ENCODE measurements around the gene MACROD2.
"Not testable (repeated sequence)": the region's sequence is repeated elsewhere in the genome, so short reads cannot be mapped to it uniquely, and the experiment has no call there.

The MACROD2 gene

DNA sequence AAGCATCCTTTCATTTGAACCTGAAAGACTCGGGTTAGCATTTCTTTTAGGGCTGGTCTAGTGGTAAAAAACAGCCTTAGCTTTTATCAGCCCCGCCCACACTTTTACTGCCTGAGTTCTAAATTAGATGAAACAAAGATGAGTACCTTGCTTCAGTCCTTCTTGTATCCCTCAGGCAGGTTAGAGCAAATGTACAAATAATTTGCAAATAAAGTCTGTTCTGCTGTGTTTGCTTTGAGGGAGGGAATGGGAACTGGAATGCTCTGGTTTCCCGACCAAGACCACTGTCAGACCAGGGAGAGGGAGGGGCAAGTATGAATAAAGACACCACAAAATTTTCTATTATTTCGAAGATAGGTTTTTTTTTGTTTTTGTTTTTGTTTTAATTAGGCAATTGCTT is 427.6 kb downstream of the MACROD2 start:
- DNase-seq: no peak

DNA sequence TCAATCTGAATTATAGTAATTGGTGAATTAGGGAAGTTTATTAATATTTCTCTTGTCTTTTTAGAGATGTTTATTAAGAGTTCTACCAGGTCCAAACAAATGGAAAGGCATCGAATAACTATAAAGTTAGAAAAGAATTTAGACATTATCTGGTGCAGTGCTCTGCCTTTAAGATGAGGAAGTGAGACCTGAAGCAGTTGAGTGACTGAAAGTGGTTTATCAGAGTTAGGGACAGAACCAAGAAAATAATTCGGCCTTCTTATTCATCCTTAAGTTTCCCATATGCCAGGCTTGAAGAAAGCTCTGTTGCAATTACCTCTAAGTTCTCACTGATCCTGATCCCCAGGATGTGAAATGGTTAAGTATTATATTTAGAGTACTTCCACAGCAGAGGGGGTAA is 436.3 kb downstream of the MACROD2 start:
- DNase-seq: no peak

DNA sequence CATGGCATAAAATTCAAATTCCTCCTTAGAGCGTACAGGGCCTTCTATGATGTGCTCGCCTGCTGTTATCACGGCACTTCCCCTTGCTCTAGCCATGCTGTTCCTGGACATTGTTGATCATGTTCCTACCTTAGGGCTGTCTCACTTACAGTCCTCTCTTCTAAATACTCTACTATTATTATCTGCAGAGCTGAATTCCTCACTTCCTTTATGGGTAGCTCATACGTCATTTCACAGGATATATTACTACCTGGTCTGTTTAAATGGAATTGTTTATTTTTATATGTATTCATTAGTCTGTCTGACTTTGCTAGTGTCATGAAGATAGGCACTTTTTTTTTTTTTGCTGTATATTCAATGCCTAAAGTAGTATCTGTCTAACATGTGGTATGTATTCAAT is 436.8 kb downstream of the MACROD2 start:
- DNase-seq: no peak

DNA sequence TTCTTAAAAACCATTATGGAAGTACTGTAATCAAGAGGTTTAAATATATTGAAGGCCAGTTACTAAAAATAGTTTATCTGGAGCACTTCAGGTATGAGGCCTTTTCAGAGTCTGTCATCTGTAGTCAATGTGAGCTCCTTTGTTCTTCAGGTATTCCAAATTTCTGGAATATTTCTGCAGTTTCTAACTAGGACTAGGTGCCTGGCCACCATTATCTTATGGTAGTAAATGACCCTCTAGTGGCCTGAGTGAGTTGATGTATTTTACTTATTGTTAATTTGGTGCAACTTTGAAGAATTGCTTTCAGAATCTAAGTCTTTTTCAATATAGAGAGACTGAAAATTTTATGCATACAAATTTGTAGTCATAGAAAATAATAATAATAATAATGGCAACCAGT is 437.3 kb downstream of the MACROD2 start:
- no peak for DNase-seq

DNA sequence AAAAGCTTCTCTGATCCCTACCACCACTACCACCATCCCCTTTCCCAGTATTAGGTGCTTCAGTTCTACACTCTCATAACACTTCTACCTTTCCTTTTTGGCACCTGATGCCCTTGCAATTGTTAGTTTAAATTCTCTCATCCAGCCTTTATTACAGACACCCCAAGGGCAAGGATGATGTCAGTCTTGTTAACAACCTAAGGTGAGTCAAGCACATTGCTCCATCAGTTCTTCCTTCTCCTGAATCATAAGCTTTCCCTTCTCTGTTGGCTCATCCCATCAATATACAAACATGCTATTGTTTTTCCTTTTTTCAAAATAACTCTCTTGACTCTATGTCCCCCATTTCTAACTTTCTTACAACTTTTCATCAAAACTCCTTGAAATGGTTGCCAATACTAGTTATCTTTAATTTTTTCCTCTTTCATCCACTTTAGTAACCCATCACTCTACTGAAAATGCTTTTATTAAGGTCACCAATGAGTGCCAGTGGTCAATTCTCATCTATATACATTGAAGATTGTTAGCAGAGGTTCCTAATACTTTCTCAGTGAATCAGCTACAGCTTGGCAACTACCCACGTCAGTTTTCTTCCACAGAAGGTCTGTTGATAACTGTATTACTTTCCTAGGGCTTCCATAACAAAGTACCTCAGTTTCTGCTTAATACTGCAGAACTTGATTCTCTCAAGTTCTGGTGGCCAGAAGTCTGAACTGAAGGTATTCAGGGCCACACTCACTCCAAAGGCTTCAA is 439.2 kb downstream of the MACROD2 start:
- DNase-seq: no peak

DNA sequence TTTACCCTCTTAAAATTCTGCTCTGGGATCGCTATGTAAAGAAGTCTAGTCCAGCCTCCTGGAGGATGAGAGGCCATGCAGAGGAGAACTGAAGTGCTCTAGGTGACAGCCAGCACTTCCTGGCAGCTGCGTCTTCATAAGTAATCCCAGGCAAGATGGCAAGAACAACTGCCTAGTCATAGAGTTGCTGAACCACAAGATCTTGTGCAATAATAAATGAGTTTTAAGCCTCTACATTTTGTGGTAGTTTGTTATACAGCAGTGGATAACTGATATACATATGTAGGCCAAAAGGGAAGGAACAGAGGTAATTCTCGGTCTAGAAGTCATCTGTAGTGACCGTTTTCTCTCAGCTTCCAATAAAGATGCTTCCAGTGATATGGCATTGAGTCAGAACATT is 445.9 kb downstream of the MACROD2 start:
- no peak for DNase-seq

DNA sequence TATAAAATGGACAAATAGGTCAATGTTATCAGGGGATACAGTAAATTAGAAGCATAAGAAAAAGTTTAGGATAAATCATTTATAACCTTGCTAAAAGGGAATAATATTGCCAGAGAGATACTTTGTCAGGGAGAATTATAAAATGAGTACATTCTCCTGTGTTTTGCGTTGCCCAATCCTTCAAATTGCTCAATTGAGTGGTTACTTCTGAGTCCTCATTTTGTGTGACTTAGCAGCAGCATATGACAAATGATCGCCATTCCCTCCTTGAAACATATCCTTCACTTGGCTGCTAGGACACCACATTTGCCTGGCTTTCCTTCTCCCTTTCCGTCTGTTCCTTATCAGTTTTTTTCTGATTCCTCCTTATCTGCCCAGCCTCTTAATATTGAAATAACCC is 448.8 kb downstream of the MACROD2 start:
- DNase-seq: no peak

DNA sequence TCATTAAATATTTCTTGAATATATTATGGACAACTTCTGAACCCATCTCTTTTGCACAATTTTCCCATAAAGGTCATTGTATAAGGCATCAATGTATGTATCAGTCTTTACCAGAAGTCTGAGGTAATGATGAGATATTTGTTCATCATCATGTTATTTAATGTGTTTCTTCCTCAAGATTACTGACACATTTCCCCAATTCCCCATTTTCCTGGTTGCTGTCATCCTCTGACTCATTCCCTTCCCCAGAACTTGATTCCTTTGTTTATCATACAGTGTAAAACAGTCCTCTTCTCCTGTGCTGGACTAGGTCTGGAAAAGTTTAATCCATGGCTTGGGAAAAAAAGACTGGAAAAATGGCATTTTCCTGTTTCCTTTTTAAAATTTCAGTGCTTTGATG is 450.0 kb downstream of the MACROD2 start:
- DNase-seq: no peak

DNA sequence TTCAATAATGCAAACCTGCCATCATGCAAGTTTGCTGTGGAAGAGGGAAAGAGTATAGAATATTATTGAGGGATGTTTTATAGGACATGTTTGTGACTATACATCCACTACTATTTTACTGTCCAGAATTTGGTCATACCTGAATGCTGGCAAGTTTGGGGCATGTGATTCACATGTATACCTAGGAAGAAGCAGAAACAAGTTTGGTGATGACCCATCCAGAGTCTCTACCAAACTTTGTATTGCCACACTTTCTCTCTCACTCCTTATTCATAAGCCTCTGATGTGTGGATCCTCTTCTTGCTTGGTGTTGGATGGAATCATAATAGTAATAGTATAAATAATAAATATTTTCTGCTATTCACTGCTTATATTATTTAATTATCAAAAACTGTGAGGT is 450.6 kb downstream of the MACROD2 start:
- no peak for DNase-seq

DNA sequence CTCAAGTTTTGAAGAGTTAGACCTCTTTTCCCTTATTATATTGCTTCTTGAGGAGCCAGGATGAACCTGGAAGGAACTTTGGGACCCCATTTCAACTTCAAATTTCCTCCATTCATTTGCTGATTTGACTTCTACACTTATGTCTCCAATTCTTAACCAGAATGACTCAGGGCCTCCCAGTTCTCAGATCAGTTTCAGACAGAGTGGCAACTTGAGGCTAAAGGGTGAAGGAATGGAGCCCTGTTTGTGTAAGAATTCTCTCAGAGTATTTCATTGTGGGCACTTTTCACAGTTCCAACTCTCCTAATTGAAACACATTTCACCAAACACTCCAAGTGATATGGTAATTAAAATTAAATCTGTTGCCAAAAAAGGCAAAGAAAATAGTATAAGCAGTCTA is 451.1 kb downstream of the MACROD2 start:
- DNase-seq: no peak

DNA sequence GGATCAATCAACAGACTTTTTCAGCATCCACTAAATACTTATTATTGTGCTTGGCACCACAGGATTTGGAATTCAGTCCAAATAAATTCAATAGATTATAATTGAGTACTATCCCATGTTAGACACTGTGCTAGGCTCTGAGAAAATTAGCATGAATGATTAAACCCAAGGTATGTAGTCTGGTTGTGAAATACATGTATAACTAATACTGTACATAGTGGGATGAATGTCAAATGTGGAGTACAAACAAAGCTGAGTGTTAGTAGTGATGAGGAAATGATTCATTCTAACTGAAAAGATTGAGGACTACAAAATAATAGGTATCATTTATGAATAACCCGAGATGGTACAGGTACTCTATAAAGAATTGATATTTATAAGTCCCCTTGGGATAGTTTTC is 454.0 kb downstream of the MACROD2 start:
- no peak for DNase-seq

DNA sequence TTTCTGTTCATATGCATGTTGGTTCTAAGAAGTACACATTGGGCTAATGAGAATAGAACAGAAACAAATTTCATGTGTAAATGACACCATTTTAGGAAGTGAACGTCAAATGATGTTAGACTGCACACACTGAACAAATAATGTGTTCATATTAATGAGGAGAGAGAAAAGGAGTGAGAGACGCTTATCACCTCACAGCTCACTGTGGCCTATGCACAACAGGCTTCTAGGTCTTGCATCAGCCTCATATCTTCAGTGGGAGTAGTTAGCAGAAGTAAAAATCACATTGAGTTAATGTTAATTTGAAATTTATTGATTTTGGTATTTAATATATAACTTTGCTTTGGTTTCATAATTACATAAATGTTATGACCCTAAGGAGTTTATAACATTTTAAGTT is 454.9 kb downstream of the MACROD2 start:
- no peak for DNase-seq

DNA sequence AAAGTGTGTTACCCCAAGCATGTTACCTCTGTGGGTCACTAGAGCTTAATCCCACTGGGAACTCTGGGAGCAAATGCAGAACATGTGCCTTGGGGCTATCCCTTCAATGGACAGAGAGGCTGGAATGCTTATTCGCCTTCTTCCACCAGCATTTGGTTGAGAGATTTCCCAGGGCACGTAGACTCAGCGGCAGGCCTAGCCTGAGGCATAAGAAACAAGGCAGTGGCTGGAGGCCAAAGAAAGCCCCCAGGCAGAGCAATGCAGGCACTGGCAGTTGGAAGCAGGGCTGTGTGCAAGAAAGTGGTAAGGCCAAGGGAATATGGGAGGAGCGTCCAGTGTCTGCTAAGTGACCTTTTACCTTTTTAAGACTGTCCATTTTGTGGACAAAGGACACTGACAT is 456.1 kb downstream of the MACROD2 start:
- DNase-seq: no peak

DNA sequence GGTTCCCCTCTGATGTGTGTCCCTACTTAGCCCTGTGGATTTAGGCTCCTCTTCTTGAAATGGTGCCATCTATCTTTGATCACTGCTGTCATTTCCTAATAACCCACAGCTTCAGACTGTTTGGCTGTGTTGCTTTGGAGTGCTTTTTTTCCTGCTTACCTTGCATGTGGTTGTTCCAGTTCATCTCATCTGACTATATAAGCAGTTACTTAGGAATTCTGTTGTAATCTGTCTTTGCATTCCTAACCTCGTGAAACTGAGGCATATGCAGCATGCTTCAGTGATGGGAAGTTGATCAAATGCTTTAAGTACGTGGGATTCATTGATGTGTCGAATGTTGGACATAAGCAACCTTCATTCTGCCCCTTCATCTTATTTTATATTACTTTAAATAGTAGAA is 457.9 kb downstream of the MACROD2 start:
- DNase-seq: no peak

DNA sequence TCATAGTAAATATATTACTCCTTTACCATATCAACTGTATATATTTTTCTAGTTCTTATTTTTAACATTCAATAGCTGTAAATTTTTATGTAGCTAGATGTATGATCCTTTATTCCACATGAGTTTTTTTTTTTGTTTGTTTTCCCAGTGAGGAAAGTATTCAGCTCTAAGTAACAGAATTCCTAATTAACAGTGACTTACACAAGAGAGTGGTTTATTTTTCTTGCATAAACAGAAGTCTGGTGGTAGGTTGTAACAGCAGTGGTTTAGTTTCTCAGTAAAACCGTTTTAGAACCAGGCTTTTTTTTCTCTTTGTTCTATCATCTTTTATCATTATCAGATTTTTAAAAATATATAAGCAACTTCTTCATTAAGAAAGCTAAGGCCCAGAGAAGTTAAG is 459.0 kb downstream of the MACROD2 start:
- DNase-seq: no peak

DNA sequence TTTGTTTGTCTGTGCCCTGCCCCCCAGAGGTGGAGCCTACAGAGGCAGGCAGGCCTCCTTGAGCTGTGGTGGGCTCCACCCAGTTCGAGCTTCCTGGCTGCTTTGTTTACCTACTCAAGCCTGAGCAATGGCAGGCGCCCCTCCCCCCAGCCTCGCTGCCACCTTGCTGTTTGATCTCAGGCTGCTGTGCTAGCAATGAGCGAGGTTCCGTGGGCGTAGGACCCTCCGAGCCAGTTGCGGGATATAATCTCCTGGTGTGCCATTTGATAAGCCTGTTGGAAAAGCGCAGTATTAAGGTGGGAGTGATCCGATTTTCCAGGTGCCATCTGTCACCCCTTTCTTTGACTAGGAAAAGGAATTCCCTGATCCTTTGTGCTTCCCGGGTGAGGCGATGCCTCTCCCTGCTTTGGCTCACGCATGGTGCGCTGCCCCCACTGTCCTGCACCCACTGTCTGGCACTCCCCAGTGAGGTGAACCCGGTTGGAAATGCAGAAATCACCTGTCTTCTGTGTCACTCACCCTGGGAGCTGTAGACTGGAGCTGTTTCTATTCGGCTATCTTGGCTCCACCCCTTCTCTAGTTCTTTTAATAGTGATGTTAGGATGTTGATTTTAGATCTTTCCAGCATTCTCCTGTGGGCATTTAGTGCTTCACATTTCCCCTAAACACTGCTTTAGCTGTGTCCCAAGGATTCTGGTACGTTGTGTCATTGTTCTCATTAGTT is 471.9 kb downstream of the MACROD2 start:
- DNase-seq: not testable (repeated sequence)

DNA sequence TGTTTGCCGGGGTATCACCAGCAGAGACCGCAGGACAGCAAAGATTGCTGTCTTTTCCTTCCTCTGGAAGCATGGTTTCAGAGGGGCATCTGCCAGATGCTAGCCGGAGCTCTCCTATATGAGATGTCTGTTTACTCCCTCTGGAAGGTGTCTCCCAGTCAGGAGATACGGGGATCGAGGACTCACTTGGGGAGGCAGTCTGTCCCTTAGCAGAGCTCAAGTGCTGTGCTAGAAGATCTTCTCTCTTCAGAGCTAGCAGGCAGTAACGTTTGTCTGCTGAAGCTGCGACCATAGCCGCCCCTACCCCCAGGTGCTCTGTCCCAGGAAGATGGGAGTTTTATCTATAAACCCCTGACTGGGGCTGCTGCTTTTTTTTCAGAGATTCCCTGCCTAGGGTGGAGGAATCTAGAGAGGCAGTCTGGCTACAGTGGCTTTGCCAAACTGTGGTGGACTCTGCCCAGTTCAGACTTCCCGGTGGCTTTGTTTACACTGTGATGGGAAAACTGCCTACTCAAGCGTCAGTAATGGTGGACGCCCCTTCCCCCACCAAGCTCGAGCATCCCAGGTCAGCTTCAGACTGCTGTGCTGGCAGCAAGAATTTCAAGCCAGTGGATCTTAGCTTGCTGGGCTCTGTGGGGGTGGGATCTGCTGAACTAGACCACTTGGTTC is 475.0 kb downstream of the MACROD2 start:
- DNase-seq: no peak

DNA sequence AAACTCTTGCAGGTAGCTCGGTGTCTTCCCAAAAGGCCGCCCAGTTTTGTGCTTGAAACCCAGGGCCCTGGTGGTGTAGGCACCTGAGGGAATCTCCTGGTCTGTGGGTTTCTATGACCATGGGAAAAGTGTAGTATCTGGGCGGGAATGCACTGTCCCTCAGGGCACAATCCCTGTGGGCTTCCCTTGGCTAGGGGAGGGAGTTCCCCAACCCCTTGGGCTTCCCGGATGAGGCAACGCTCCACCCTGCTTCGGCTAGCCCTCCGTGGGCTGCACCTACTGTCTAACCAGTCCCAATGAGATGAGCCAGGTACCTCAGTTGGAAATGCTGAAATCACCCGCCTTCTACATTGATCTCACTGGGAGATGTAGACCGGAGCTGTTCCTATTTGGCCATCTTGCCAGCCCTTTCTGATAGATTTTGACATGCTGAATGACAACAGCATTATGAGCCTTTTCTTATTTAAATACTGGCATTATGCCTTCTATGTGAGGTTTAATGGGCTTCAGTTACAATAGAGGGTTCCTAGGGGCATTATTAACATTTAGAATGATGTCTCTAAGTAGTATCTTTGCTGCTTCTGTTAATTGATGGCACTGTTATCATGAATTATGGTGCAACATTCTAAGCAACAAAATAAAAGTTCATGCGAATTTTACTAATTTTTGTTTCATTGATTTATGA is 475.8 kb downstream of the MACROD2 start:
- DNase-seq: no peak

DNA sequence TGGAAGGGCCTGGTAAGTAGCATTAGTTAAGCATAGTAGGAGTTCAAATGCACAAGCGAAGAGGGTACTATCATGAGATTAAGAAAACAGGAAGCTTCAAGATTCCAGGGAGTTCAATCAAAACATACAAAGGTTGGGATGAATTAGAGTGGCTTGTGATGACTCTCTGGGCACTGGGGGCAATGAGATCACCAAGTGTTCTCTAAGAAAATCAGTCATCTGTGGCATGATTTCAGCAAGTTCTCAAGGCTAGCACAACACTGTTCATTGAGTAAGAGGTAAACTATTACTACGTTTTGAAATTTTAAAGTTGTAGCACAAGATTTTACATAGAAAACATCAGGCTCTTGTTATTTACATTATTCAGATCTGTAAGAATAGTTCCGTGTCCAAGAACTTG is 481.8 kb downstream of the MACROD2 start:
- no peak for DNase-seq

DNA sequence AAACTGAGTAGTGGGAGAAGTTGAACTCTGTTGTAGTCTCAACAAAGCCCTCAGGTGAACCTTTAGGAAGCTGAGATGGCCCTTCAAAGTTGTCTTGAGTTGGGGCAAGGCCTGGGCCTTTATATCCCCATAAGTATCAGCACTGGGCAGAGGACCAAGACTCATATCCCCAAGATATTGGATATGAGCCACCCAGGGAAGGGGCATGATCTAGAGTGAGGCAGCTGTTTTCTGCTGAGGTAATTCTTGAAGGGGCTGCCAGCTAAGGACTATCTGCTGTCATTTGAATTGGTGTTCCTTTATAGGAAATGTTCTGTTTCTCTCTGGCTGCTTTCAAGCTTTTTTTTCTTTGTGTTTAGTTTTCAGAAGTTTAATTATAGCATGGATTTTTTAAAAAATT is 482.8 kb downstream of the MACROD2 start:
- no peak for DNase-seq

DNA sequence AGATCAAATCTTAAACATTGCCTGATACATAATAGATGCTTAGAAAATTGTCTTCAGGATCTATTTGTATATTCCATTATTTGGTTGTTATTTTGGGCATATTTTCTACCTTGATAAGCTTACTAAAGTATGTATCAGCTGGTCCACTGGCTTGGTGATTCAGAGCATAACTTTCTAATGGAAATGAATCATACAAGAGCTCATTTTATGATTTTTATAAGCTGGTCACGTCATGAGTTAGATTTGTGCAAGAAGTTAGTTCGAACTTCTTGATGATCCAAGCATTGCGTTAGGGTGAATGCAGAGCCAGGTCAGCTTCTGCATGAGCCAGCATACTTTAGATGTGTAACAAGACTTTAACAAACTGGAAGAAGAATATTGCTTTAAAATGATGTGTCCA is 486.5 kb downstream of the MACROD2 start:
- DNase-seq: no peak

DNA sequence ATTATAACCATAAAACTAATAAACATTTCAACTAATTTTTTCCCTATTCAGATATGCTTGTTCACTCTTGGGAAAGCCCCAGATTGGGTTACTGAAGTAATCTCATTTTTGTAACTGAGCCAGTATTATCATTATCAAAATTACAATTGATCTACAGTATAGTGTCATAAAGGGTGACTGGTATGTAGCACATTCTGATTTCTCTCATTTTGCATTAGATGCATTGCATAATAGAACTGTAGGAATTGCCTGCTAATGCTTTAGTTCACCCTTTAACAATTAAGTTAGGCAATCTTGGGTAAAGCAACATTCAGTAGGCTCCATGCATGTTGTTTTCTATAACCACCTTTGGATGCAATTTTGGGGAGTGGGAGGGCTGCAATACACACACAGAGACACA is 492.9 kb downstream of the MACROD2 start:
- DNase-seq: no peak

DNA sequence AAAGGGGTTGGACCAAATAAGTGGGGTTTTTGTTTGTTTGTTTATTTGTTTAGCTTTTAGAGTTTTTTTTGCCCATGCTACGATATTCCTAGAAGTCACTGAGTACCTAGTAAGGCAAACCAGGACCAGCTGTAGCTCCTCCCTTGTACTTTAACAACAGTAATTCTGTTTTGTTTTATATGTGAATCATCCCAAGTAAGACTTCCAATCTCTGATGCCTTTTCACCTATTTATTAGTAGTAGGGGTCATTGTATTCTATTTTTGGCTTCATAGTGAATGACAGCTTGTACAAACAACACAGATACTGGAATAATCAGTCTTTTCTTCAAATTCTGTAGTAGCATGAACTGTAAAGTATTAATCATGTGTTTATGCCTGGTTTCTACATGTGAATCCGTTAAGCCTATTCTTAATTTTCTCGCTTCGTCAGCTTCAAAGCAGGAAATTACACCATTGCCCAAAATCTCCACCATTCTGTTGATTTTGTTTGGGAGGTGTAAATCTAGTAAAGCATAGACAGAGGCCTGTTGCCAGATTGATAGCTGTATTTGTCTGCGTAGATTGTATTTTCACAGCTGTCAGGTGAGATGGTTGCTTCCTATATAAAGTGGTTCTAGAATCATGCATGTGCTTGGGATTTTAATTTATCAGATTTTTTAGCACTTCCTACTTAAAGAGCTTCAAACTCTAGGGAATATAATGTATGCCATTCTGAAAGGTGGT is 493.6 kb downstream of the MACROD2 start:
- no peak for DNase-seq
